ENCODE data around the gene NT5DC2.

Gene NT5DC2

GRCh38 chr3:52536369-52537164, 2.9 kb upstream of the NT5DC2 start, which contains the start of gene UQCC5:
Gene UQCC5, plus strand, starts transcription at chr3:52536605. Its CDS starts 151 bp downstream, at chr3:52536756.
- Histone ChIP-seq H3K9ac (ENCODE audit: low read depth, low read length) (peak within 1 kb of the TSS; percentile 89), H3K4me2 (ENCODE audit: low read length) (peak within 1 kb of the TSS; percentile 81), H3K4me1 (ENCODE audit: control insufficient read depth, insufficient read depth, low read length) (peaks cover 48% of the 10 kb centered on the region), H3K36me3 (ENCODE audit: insufficient read depth, low read length) (peaks cover 17% of the 10 kb centered on the region), H3K4me3 (ENCODE audit: low read length) (peak within 1 kb of the TSS; percentile 78), H3K27me3 (ENCODE audit: control insufficient read depth, insufficient read depth, low read length) (no peaks in the 10 kb centered on the region), H3K9me3 (replicated peaks; ENCODE audit: low read length) (no peaks in the 10 kb centered on the region)

DNA sequence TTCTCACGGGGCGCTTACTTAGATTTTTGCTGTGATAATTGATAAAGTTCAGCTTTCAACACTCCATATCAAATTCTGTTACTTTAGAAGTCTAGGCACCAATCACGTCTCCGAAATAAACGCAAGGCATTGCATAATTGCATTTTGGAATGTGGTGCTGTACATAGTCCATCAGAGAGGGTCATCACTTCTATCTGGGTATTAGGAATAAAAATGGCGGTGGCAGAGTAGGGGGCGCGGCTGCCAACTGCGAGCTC, 2.4 kb upstream of the NT5DC2 start:
- Histone ChIP-seq H3K4me2 (ENCODE audit: low read length) (peak overlapping the region; percentile 79), H3K9ac (ENCODE audit: low read depth, low read length) (peak overlapping the region; percentile 36), H3K27me3 (ENCODE audit: control insufficient read depth, insufficient read depth, low read length) (no peaks in the 10 kb centered on the region), H3K4me3 (ENCODE audit: low read length) (peak overlapping the region; percentile 62), H3K36me3 (ENCODE audit: insufficient read depth, low read length) (peaks cover 12% of the 10 kb centered on the region), H3K9me3 (replicated peaks; ENCODE audit: low read length) (no peaks in the 10 kb centered on the region), H3K4me1 (ENCODE audit: control insufficient read depth, insufficient read depth, low read length) (peaks cover 48% of the 10 kb centered on the region)

GRCh38 chr3:52535411-52536111, 1.9 kb upstream of the NT5DC2 start:
- peak overlapping the region; percentile 62 for H3K4me3 ChIP-seq (ENCODE audit: low read length)
- peaks cover 7% of the 10 kb centered on the region for H3K36me3 ChIP-seq (ENCODE audit: insufficient read depth, low read length)
- H3K4me1 ChIP-seq (ENCODE audit: control insufficient read depth, insufficient read depth, low read length), result peaks cover 48% of the 10 kb centered on the region
- H3K9ac ChIP-seq (ENCODE audit: low read depth, low read length), result peak overlapping the region; percentile 36
- no peaks in the 10 kb centered on the region for H3K27me3 ChIP-seq (ENCODE audit: control insufficient read depth, insufficient read depth, low read length)
- no peaks in the 10 kb centered on the region for H3K9me3 ChIP-seq (replicated peaks; ENCODE audit: low read length)
- H3K4me2 ChIP-seq (ENCODE audit: low read length), result peak overlapping the region; percentile 88

DNA sequence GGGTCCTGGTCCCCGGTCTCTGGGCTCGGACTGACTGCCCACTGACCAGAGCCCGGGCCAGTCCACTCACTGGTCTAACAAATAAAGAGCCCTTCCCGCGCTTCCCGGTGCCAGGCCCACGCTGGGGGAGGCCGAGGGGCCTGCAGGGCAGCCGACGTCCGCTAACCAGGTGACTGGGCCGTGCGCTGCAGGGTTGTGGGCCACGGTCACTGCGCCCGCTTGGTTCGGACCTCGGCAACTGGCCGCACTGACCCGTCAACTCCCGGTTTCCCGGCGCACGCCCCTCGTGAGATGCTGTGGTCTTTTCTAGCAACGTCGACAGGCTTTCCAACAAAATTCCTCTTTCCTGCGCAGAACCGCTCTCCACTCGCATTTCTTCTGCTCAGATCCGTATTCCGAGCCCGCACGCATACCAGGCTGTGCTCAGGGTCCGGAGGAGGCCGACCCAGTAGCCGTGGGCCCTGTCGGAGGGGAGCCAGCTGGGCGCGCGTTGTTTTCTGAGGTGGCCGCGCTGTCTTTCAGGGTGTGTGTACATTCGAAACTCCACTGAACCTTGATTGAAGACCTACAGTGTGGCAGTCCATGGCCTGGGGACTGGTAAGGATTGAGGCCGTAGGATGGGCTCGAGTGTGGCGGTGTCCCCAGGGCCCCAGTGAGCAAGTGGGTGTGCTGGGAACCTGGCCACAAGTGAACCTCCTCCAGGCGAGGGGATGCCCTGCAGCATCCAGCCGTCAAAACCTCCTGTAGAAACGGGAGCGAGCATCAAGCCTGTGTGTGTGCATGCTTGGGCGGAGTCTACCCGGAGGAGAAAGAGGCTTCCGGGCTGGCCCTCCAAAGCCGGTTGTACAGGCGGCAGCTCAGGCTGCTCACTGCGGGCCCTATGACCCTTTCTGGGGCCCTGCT, 875 bp upstream of the NT5DC2 start:
- H3K4me3 ChIP-seq (ENCODE audit: low read length), result peak overlapping the region; percentile 77
- H3K4me2 ChIP-seq (ENCODE audit: low read length), result peak overlapping the region; percentile 88
- H3K27me3 ChIP-seq (ENCODE audit: control insufficient read depth, insufficient read depth, low read length), result no peaks in the 10 kb centered on the region
- H3K36me3 ChIP-seq (ENCODE audit: insufficient read depth, low read length), result peaks cover 2% of the 10 kb centered on the region
- H3K4me1 ChIP-seq (ENCODE audit: control insufficient read depth, insufficient read depth, low read length), result peaks cover 53% of the 10 kb centered on the region
- H3K9me3 ChIP-seq (replicated peaks; ENCODE audit: low read length), result no peaks in the 10 kb centered on the region
- H3K9ac ChIP-seq (ENCODE audit: low read depth, low read length), result peak overlapping the region; percentile 83

DNA sequence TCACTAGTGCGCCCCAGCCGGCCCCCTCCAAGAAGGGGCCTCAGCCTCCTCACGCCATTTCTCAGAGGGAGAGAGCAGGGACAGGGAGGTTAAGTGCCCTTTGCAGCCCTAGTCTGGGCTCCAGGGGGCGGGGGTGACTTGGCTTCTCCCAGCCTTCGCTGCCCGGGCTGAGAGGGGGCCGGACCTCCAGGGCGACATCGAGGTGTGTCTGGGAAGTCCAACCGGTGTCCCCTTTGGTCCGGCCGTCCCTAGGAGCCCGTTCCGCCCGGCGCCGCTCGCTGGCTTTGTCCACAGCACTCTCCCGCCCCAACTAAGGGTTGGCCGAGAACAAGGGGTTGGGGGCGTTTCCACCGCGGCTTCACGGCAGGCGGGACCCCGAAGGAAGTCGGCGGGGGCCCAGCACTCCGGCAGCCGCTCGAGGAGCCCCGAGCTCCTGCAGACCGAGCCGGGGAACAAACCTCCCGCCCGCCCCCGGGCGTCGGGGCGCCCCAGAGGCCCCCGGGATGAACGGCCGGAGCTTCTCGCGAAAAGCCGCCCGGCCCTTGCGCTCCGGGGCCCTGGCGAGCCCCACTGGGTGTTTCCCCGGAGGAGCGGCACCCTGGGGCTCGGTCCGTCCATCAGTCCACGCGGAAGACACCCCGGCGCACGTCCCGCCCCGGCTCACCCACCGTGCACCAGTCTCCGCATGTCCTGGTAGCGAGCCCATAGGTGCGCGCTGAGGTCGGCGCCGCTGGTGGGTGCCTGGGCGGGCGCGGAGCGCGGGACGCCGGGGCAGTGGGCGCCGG, 627 bp downstream of the NT5DC2 start:
- H3K27me3 ChIP-seq (ENCODE audit: control insufficient read depth, insufficient read depth, low read length), result no peaks in the 10 kb centered on the region
- peak overlapping the region; percentile 90 for H3K4me2 ChIP-seq (ENCODE audit: low read length)
- peak overlapping the region; percentile 84 for H3K4me3 ChIP-seq (ENCODE audit: low read length)
- H3K36me3 ChIP-seq (ENCODE audit: insufficient read depth, low read length), result peaks cover 10% of the 10 kb centered on the region
- H3K9ac ChIP-seq (ENCODE audit: low read depth, low read length), result peak overlapping the region; percentile 78
- H3K4me1 ChIP-seq (ENCODE audit: control insufficient read depth, insufficient read depth, low read length), result peaks cover 43% of the 10 kb centered on the region
- H3K9me3 ChIP-seq (replicated peaks; ENCODE audit: low read length), result no peaks in the 10 kb centered on the region

DNA sequence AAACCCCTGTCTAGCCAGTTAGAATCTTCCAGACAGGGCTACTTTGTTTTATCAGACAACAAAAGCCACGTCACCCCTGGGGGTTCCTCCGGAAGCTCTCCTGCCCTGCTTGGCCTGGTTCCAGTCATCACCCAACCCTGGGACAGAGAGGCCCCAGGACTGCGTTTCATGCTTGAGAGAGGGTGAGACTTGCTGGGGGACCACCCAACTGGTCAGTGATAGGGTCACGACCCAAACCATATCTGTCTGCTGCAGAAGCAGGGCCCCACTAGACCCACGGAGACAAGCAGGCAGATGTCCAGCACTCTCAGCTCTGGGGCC, 1.2 kb downstream of the NT5DC2 start:
- Histone ChIP-seq H3K4me3 (ENCODE audit: low read length) (peak overlapping the region; percentile 84), H3K36me3 (ENCODE audit: insufficient read depth, low read length) (peaks cover 16% of the 10 kb centered on the region), H3K4me1 (ENCODE audit: control insufficient read depth, insufficient read depth, low read length) (peaks cover 37% of the 10 kb centered on the region), H3K9ac (ENCODE audit: low read depth, low read length) (peak overlapping the region; percentile 78), H3K4me2 (ENCODE audit: low read length) (peak overlapping the region; percentile 90), H3K9me3 (replicated peaks; ENCODE audit: low read length) (no peaks in the 10 kb centered on the region), H3K27me3 (ENCODE audit: control insufficient read depth, insufficient read depth, low read length) (no peaks in the 10 kb centered on the region)

DNA sequence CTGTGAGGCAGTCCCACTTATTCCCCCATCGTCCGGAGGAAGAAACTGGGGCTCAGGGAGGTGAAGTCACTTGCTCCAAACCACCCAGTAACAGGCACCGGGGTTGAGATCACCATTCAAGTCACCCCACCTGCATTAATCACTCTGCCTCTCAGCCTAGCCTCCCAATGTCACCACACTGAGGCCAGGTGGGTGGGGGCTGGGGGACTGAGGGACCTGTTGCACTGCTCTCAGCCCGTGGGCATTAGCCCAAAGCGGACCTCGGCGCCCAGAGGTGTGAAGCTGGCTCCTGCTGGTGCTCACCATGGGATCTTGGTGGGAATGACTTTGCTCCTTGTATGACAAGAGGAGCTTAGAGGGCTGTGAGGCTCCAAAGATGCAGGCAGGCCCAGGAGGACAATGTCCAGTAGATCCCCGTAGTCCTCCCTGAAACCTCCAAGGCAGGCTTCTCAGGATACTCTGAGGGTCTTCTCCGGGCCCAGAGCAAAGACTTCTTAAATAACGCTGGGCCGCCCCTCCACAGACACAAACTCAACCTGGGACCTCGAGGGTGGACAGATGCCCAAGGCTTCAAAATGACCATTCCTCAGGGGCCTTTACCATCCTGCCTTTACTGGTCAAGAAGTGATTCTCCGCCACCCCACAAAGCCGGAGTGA, 1.7 kb downstream of the NT5DC2 start:
- H3K9ac ChIP-seq (ENCODE audit: low read depth, low read length), result peak overlapping the region; percentile 78
- peak overlapping the region; percentile 84 for H3K4me3 ChIP-seq (ENCODE audit: low read length)
- no peaks in the 10 kb centered on the region for H3K27me3 ChIP-seq (ENCODE audit: control insufficient read depth, insufficient read depth, low read length)

DNA sequence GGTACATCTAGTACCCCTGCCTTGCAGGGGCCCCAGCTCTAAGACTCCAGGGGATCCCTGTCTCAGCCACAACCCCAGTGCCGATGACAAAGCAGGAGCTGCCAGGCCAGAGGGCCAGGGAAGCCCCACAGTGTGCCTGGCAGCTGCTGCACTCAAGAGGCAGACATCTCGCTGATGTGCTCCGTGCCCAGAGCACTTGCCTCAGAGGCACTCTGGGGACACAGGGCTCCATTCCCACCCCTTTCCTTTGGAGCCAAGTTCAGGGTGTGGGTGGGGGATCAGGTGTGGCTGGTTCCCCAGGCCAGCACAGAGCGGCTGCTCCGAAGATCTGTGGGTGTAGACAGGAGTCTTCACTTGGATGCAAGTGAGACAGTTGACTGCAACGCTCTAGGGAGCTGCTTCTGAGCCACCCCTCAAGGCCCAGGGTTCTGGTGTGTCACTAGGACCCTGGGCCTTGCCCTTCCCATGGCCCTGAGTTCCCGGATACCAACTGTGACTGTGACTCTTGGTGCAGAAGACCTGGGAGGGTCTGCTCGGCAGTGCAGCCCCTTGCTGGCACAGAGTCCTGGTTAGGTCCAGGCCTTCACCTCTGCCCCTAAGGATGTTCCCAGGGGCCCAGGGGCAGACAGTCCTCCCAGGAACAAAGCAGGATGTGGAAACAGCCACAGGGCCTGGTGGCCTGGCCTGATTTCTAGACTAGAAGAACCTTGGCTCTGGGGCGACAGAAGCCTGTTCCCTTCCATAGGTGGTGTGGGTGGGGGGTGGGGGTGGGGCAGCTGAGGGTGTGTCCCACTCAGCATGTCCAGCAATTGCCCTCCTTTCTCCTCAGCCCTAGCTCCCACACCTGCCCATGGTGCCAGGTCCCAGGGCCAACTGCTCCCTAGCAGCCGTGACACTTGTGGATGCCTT, 2.5 kb downstream of the NT5DC2 start:
- Histone ChIP-seq H3K4me3 (ENCODE audit: low read length) (no peak overlapping the region), H3K4me2 (ENCODE audit: low read length) (peak overlapping the region; percentile 90), H3K27me3 (ENCODE audit: control insufficient read depth, insufficient read depth, low read length) (no peaks in the 10 kb centered on the region)

More for the DNA sequence above, 1.7 kb downstream of the NT5DC2 start:
- peak overlapping the region; percentile 90 for H3K4me2 ChIP-seq (ENCODE audit: low read length)
- no peaks in the 10 kb centered on the region for H3K9me3 ChIP-seq (replicated peaks; ENCODE audit: low read length)
- peaks cover 21% of the 10 kb centered on the region for H3K36me3 ChIP-seq (ENCODE audit: insufficient read depth, low read length)
- peaks cover 35% of the 10 kb centered on the region for H3K4me1 ChIP-seq (ENCODE audit: control insufficient read depth, insufficient read depth, low read length)

DNA sequence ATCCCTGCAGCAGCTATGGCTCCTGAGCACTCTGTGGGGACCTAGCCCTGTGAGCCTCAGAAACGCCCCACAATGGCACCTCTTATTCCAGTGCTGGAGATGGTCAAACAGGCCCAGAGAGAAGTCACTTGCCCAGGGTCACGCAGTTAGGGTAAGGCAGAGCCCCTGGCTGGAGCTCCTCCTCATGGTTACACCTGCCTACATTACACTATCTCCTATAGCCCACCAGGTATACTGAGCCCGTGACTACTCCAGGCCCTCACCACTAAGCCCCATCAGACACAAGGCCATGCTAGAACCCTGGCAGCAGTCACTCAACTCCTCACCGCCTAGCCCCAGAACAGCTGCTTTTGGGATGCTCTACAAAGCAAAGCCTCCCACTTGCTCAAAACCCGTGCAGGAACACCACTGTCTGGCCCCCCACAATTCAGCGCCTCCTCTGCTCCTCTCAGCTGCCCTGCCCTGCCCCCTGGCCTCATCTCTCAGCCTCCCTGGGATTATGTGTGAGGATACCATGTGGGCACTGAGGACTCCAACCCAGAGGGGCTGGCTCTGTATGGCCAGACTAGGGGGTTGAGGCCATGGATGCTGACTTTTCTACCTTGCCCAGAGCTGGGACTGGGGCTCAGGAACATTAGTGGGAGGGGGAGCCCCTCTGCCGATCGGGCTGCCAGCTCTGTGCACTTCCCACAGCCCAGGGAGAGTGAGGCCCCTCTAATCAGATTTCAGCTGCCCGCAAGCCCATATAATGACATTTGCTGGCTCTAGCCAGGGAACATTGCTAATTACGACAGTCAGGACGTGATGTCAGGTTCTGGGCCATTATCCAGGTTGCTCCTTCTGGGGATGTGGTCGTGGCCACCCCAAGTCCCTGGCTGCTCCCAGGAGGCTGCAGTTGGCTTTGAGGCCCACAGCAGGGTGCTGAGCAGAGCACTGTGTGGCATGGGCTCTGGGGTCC, 4.0 kb downstream of the NT5DC2 start:
- H3K4me1 ChIP-seq (ENCODE audit: control insufficient read depth, insufficient read depth, low read length), result peaks cover 25% of the 10 kb centered on the region
- no peak overlapping the region for H3K4me3 ChIP-seq (ENCODE audit: low read length)
- H3K27me3 ChIP-seq (ENCODE audit: control insufficient read depth, insufficient read depth, low read length), result no peaks in the 10 kb centered on the region
- no peak overlapping the region for H3K9ac ChIP-seq (ENCODE audit: low read depth, low read length)
- H3K4me2 ChIP-seq (ENCODE audit: low read length), result no peak overlapping the region
- peaks cover 36% of the 10 kb centered on the region for H3K36me3 ChIP-seq (ENCODE audit: insufficient read depth, low read length)
- no peaks in the 10 kb centered on the region for H3K9me3 ChIP-seq (replicated peaks; ENCODE audit: low read length)

More for the DNA sequence above, 2.5 kb downstream of the NT5DC2 start:
- H3K4me1 ChIP-seq (ENCODE audit: control insufficient read depth, insufficient read depth, low read length), result peaks cover 35% of the 10 kb centered on the region
- no peaks in the 10 kb centered on the region for H3K9me3 ChIP-seq (replicated peaks; ENCODE audit: low read length)
- H3K36me3 ChIP-seq (ENCODE audit: insufficient read depth, low read length), result peaks cover 28% of the 10 kb centered on the region
- H3K9ac ChIP-seq (ENCODE audit: low read depth, low read length), result no peak overlapping the region

All from skeletal muscle satellite cell (primary cell).